Retinal pigment epithelial cell (primary cell): Measurements from ENCODE around the gene SAMD10.
"Not testable (repeated sequence)": the region's sequence is repeated elsewhere in the genome, so short reads cannot be mapped to it uniquely, and the experiment has no call there.

Experiments
- DNase-seq: peaks from one replicate; pipeline ENCODE4 v3.0.0-alpha.2; 2010; ENCODE audit warnings: low read depth
- H3K4me3 ChIP-seq: 2 replicates; pipeline ENCODE4 v1.5.1; 2011; ENCODE audit warnings: mild to moderate bottlenecking, low read length, control low read depth, moderate library complexity
- CTCF ChIP-seq: conservative IDR thresholded peaks from 2 replicates; pipeline ENCODE4 v1.5.1; 2011; ENCODE audit warnings: low read depth, low read length, control low read depth, inconsistent platforms

SAMD10 gene

GRCh38 chr20:64022671-64023360 lies 43.4 kb upstream of the SAMD10 start:
- no peak overlapping the region for H3K4me3 ChIP-seq
- DNase-seq, result no peak
- no peak for TF ChIP-seq CTCF

- no peak overlapping the region for H3K4me3 ChIP-seq
- no peak for DNase-seq
- TF ChIP-seq CTCF, result no peak
Observed at GRCh38 chr20:64021124-64021975, 41.9 kb upstream of the SAMD10 start.

GRCh38 chr20:64015635-64016034 lies 36.2 kb upstream of the SAMD10 start:
- DNase-seq, result no peak
- H3K4me3 ChIP-seq, result no peak overlapping the region
- TF ChIP-seq CTCF, result no peak

- H3K4me3 ChIP-seq, DNase-seq: not testable (repeated sequence)
Observed at GRCh38 chr20:64012385-64013154, 33.1 kb upstream of the SAMD10 start.

GRCh38 chr20:64011366-64011779 lies 31.9 kb upstream of the SAMD10 start:
- no peak overlapping the region for H3K4me3 ChIP-seq
- TF ChIP-seq CTCF, result no peak
- no peak for DNase-seq

- no peak overlapping the region for H3K4me3 ChIP-seq
- no peak for TF ChIP-seq CTCF
- DNase-seq, result no peak
Observed at GRCh38 chr20:64010711-64011237, 31.3 kb upstream of the SAMD10 start.

GRCh38 chr20:64009811-64010387 lies 30.5 kb upstream of the SAMD10 start:
- DNase-seq, result no peak
- no peak overlapping the region for H3K4me3 ChIP-seq
- no peak for TF ChIP-seq CTCF
